OCI-LY3 (cell line): ENCODE results near the gene STX10.
"Not testable (repeated sequence)": the region's sequence is repeated elsewhere in the genome, so short reads cannot be mapped to it uniquely, and the experiment has no call there.

ENCODE experiments used
- EZH2phosphoT487 ChIP-seq: fragments of 200-600 bp; shearing (Covaris generic); IDR thresholded peaks from 2 replicates; pipeline ENCODE4 v1.6.1; 2018; ENCODE audit warnings: antibody characterized with exemption, mixed run types, low read depth
- TF ChIP-seq, protein P1 (sequence below): fragments of 200-600, 300-600 bp; sonication (generic); IDR thresholded peaks from 2 replicates; pipeline ENCODE4 v1.5.1; 2014; ENCODE audit warnings: antibody characterized with exemption, low read length, low read depth

DNA sequence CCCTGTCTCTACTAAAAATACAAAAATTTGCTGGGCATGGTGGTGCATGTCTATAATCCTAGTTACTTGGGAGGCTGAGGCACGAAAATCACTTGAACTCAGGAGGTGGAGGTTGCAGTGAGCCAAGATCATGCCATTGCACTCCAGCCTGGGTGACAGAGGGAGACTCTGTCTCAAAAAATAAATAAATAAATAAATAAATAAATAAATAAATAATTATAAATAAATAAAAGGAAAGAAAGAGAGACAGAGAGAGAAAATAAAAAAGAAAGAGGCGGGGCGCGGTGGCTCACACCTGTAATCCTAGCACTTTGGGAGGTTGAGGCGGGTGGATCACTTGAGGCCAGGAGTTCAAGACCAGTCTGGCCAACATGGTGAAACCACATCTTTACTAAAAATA, 27.4 kb upstream of the STX10 start:
- TF ChIP-seq, protein P1, sequence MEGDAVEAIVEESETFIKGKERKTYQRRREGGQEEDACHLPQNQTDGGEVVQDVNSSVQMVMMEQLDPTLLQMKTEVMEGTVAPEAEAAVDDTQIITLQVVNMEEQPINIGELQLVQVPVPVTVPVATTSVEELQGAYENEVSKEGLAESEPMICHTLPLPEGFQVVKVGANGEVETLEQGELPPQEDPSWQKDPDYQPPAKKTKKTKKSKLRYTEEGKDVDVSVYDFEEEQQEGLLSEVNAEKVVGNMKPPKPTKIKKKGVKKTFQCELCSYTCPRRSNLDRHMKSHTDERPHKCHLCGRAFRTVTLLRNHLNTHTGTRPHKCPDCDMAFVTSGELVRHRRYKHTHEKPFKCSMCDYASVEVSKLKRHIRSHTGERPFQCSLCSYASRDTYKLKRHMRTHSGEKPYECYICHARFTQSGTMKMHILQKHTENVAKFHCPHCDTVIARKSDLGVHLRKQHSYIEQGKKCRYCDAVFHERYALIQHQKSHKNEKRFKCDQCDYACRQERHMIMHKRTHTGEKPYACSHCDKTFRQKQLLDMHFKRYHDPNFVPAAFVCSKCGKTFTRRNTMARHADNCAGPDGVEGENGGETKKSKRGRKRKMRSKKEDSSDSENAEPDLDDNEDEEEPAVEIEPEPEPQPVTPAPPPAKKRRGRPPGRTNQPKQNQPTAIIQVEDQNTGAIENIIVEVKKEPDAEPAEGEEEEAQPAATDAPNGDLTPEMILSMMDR, result not testable (repeated sequence)
- not testable (repeated sequence) for TF ChIP-seq EZH2phosphoT487
